ENCODE data around the gene CTDSPL. TPM values are rescaled to one million over a fixed set of nuclear protein-coding genes. Genes with fewer than 3 reads are reported as not detected.

CTDSPL gene
- total and polyA plus RNA-seq, 5 donors from 2014 or later, result 0.08 to 1.7 TPM; not detected in 3

DNA sequence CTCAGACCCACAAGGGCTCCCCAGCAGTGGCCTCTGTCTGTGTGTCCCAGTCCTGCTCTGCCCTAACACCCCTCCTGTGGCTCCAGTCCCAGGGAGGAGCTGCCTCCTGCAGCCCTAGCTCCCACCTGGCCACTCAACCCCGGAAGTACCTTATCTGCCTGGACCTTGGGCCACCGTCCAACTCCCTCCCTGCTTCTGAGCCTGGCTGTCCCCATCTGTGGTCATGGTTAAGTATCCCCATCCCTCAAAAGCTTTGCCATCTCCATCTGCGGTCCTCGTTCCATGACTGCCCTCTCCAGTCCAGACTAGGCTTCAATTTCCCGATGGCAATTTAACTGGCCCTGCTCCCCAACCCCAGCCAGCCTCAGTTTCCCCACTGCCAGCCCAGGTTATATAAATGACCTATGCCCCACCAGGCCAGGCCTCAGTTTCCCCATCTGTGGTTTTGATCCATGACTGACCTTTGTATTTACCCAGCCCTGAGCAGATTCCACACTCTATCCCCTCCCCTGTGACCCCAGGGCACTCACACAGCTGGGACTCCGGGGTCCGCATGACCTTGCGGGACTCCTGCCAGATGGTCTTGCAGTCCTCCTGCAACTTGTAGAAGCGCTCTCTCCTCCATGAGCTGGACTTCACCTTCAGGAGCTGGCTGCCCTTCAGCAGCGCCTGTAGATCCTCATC is 158.1 kb downstream of the CTDSPL start:
- Histone ChIP-seq H3K27me3 (ENCODE audit: control insufficient read depth, insufficient read depth, low read length) (no peaks in the 10 kb centered on the region), H3K27ac (ENCODE audit: insufficient read depth, low read length, poor library complexity, severe bottlenecking) (no peak overlapping the region), H3K4me3 (ENCODE audit: low read depth, low read length) (no peak overlapping the region), H3K9me3 (ENCODE audit: control insufficient read depth in 2 of 2, low read length in 2 of 2) (peaks cover 0 to 10% of the 10 kb centered on the region in 2 experiments), H3K36me3 (ENCODE audit: control insufficient read depth, insufficient read depth, low read length) (peaks cover 47% of the 10 kb centered on the region), H3K4me1 (ENCODE audit: control insufficient read depth, insufficient read depth, low read length, poor library complexity, severe bottlenecking) (peaks cover 25% of the 10 kb centered on the region)
- Mint-ChIP-seq H3K9me3 (peaks cover 0 to 11% (median 0%) of the 10 kb centered on the region in 7 donors), H3K4me3 (peak overlapping the region in 1 of 4 donors; percentile 33), H3K27me3 (no peaks in the 10 kb centered on the region), H3K36me3 (peaks cover 50% of the 10 kb centered on the region), H3K27ac (peak overlapping the region in 2 of 3 donors; percentile 32 to 94), H3K4me1 (peaks cover 0 to 43% (median 8%) of the 10 kb centered on the region in 4 donors)
- ATAC-seq (ENCODE audit: low read depth in 2 of 2) (no peak), DNase-seq (no peak)

DNA sequence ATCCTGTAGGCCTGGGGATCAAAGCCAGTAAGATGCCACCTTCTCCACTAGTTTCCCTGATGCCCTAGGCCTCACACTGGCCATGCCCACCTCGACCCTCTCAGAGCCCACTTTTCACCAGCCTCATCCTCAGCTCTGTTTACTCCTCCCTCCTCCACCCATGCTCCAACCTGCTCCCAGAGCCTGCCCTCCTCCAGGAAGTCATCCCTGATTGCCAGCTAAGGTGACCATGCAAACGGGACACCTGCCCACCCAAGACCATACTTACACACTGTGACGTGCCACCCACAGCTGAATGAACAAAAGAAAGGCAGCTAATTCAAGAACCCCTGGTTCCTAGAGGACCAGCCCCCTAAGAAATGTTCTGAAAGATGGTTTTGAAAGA is 158.7 kb downstream of the CTDSPL start:
- no peak overlapping the region for H3K27ac ChIP-seq (ENCODE audit: insufficient read depth, low read length, poor library complexity, severe bottlenecking)
- no peaks in the 10 kb centered on the region for H3K27me3 ChIP-seq (ENCODE audit: control insufficient read depth, insufficient read depth, low read length)
- H3K9me3 ChIP-seq (ENCODE audit: control insufficient read depth in 2 of 2, low read length in 2 of 2), result peaks cover 0 to 10% of the 10 kb centered on the region in 2 experiments
- peak overlapping the region in 2 of 3 donors; percentile 32 to 94 for H3K27ac Mint-ChIP-seq
- no peak for ATAC-seq (ENCODE audit: low read depth in 2 of 2)
- H3K9me3 Mint-ChIP-seq, result peaks cover 0 to 11% (median 0%) of the 10 kb centered on the region in 7 donors
- no peak for DNase-seq
- H3K4me1 Mint-ChIP-seq, result peaks cover 0 to 49% (median 11%) of the 10 kb centered on the region in 4 donors
- no peaks in the 10 kb centered on the region for H3K27me3 Mint-ChIP-seq
- peaks cover 43% of the 10 kb centered on the region for H3K36me3 ChIP-seq (ENCODE audit: control insufficient read depth, insufficient read depth, low read length)
- peaks cover 27% of the 10 kb centered on the region for H3K4me1 ChIP-seq (ENCODE audit: control insufficient read depth, insufficient read depth, low read length, poor library complexity, severe bottlenecking)
- no peak overlapping the region for H3K4me3 ChIP-seq (ENCODE audit: low read depth, low read length)
- H3K36me3 Mint-ChIP-seq, result peaks cover 45% of the 10 kb centered on the region
- peak overlapping the region in 1 of 4 donors; percentile 33 for H3K4me3 Mint-ChIP-seq

- Histone ChIP-seq H3K27me3 (ENCODE audit: control insufficient read depth, insufficient read depth, low read length) (no peaks in the 10 kb centered on the region), H3K9me3 (ENCODE audit: control insufficient read depth in 2 of 2, low read length in 2 of 2) (peaks cover 0 to 6% of the 10 kb centered on the region in 2 experiments), H3K36me3 (ENCODE audit: control insufficient read depth, insufficient read depth, low read length) (peaks cover 34% of the 10 kb centered on the region), H3K27ac (ENCODE audit: insufficient read depth, low read length, poor library complexity, severe bottlenecking) (no peak overlapping the region), H3K4me1 (ENCODE audit: control insufficient read depth, insufficient read depth, low read length, poor library complexity, severe bottlenecking) (peaks cover 36% of the 10 kb centered on the region), H3K4me3 (ENCODE audit: low read depth, low read length) (no peak overlapping the region)
- no peak for DNase-seq
- H3K27ac Mint-ChIP-seq, result peak overlapping the region in 2 of 3 donors; percentile 85 to 94
- ATAC-seq (ENCODE audit: low read depth in 2 of 2), result no peak
- no peak overlapping the region for H3K4me3 Mint-ChIP-seq
- H3K9me3 Mint-ChIP-seq, result peaks cover 0 to 8% (median 0%) of the 10 kb centered on the region in 7 donors
- peaks cover 0 to 55% (median 16%) of the 10 kb centered on the region in 4 donors for H3K4me1 Mint-ChIP-seq
- H3K36me3 Mint-ChIP-seq, result peaks cover 36% of the 10 kb centered on the region
- H3K27me3 Mint-ChIP-seq, result no peaks in the 10 kb centered on the region
Measured at GRCh38 chr3:38021196-38021595, 159.5 kb downstream of the CTDSPL start.

- H3K4me1 ChIP-seq (ENCODE audit: control insufficient read depth, insufficient read depth, low read length, poor library complexity, severe bottlenecking), result peaks cover 36% of the 10 kb centered on the region
- peaks cover 0 to 55% (median 16%) of the 10 kb centered on the region in 4 donors for H3K4me1 Mint-ChIP-seq
- no peaks in the 10 kb centered on the region for H3K9me3 ChIP-seq (ENCODE audit: control insufficient read depth in 2 of 2, low read length in 2 of 2)
- peak overlapping the region; percentile 26 for H3K27ac ChIP-seq (ENCODE audit: insufficient read depth, low read length, poor library complexity, severe bottlenecking)
- H3K36me3 ChIP-seq (ENCODE audit: control insufficient read depth, insufficient read depth, low read length), result peaks cover 24% of the 10 kb centered on the region
- peak overlapping the region; percentile 76 to 94 (median 85) for H3K27ac Mint-ChIP-seq
- peak overlapping the region in 3 of 4 donors; percentile 16 to 89 (median 41) for H3K4me3 Mint-ChIP-seq
- no peaks in the 10 kb centered on the region for H3K27me3 ChIP-seq (ENCODE audit: control insufficient read depth, insufficient read depth, low read length)
- DNase-seq, result no peak
- peaks cover 0 to 2% (median 0%) of the 10 kb centered on the region in 7 donors for H3K9me3 Mint-ChIP-seq
- ATAC-seq (ENCODE audit: low read depth in 2 of 2), result no peak
- no peaks in the 10 kb centered on the region for H3K27me3 Mint-ChIP-seq
- peaks cover 27% of the 10 kb centered on the region for H3K36me3 Mint-ChIP-seq
- H3K4me3 ChIP-seq (ENCODE audit: low read depth, low read length), result no peak overlapping the region
Measured at GRCh38 chr3:38022301-38022700, 160.6 kb downstream of the CTDSPL start.

- Mint-ChIP-seq H3K27ac (peak overlapping the region; percentile 11 to 94 (median 92)), H3K27me3 (peaks cover 2% of the 10 kb centered on the region), H3K36me3 (peaks cover 21% of the 10 kb centered on the region), H3K4me1 (peaks cover 0 to 61% (median 20%) of the 10 kb centered on the region in 4 donors), H3K4me3 (peak overlapping the region; percentile 88 to 89 (median 89)), H3K9me3 (peaks cover 0 to 2% (median 0%) of the 10 kb centered on the region in 7 donors)
- Histone ChIP-seq H3K9me3 (ENCODE audit: control insufficient read depth in 2 of 2, low read length in 2 of 2) (no peaks in the 10 kb centered on the region), H3K27ac (ENCODE audit: insufficient read depth, low read length, poor library complexity, severe bottlenecking) (peak overlapping the region; percentile 96), H3K4me1 (ENCODE audit: control insufficient read depth, insufficient read depth, low read length, poor library complexity, severe bottlenecking) (peaks cover 36% of the 10 kb centered on the region), H3K36me3 (ENCODE audit: control insufficient read depth, insufficient read depth, low read length) (peaks cover 17% of the 10 kb centered on the region), H3K4me3 (ENCODE audit: low read depth, low read length) (peak overlapping the region; percentile 87), H3K27me3 (ENCODE audit: control insufficient read depth, insufficient read depth, low read length) (no peaks in the 10 kb centered on the region)
- no peak for DNase-seq
- ATAC-seq (ENCODE audit: low read depth in 2 of 2), result no peak
Measured at GRCh38 chr3:38022896-38023709, 161.4 kb downstream of the CTDSPL start.

DNA sequence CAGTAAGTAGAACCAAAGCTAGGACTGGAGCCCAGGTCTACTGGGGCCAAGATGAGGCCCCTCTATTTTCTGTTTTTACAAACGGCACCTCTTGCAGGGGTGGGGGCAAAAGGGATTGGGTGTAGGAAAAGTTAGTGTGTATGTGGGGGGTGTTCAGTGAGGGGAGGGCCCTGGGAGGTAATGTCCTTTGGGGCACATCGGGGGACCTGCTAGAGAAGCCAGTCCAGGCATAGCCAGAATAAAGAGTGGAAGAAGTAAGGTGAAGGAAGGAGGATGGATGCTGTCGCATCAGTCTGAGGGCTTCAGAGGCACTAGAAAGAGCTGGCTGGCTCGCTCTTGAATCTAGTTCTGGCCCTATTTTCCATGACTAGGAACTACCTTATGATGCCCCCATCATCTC is 165.2 kb downstream of the CTDSPL start:
- ATAC-seq (ENCODE audit: low read depth in 2 of 2) (no peak), DNase-seq (no peak)
- no peak overlapping the region for H3K4me3 ChIP-seq (ENCODE audit: low read depth, low read length)
- H3K4me1 Mint-ChIP-seq, result peaks cover 0 to 71% (median 31%) of the 10 kb centered on the region in 4 donors
- peaks cover 16% of the 10 kb centered on the region for H3K27me3 Mint-ChIP-seq
- H3K9me3 Mint-ChIP-seq, result no peaks in the 10 kb centered on the region
- no peaks in the 10 kb centered on the region for H3K36me3 Mint-ChIP-seq
- H3K27ac ChIP-seq (ENCODE audit: insufficient read depth, low read length, poor library complexity, severe bottlenecking), result no peak overlapping the region
- no peaks in the 10 kb centered on the region for H3K36me3 ChIP-seq (ENCODE audit: control insufficient read depth, insufficient read depth, low read length)
- H3K4me3 Mint-ChIP-seq, result peak overlapping the region in 3 of 4 donors; percentile 24 to 82 (median 66)
- H3K27me3 ChIP-seq (ENCODE audit: control insufficient read depth, insufficient read depth, low read length), result no peaks in the 10 kb centered on the region
- peak overlapping the region in 2 of 3 donors; percentile 59 to 60 for H3K27ac Mint-ChIP-seq
- H3K4me1 ChIP-seq (ENCODE audit: control insufficient read depth, insufficient read depth, low read length, poor library complexity, severe bottlenecking), result peaks cover 61% of the 10 kb centered on the region
- no peaks in the 10 kb centered on the region for H3K9me3 ChIP-seq (ENCODE audit: control insufficient read depth in 2 of 2, low read length in 2 of 2)

- peaks cover 16% of the 10 kb centered on the region for H3K27me3 Mint-ChIP-seq
- Histone ChIP-seq H3K9me3 (ENCODE audit: control insufficient read depth in 2 of 2, low read length in 2 of 2) (no peaks in the 10 kb centered on the region), H3K4me3 (ENCODE audit: low read depth, low read length) (no peak overlapping the region), H3K27ac (ENCODE audit: insufficient read depth, low read length, poor library complexity, severe bottlenecking) (no peak overlapping the region), H3K4me1 (ENCODE audit: control insufficient read depth, insufficient read depth, low read length, poor library complexity, severe bottlenecking) (peaks cover 56% of the 10 kb centered on the region), H3K36me3 (ENCODE audit: control insufficient read depth, insufficient read depth, low read length) (no peaks in the 10 kb centered on the region), H3K27me3 (ENCODE audit: control insufficient read depth, insufficient read depth, low read length) (no peaks in the 10 kb centered on the region)
- no peaks in the 10 kb centered on the region for H3K9me3 Mint-ChIP-seq
- DNase-seq, result no peak
- ATAC-seq (ENCODE audit: low read depth in 2 of 2), result no peak
- H3K4me1 Mint-ChIP-seq, result peaks cover 0 to 67% (median 33%) of the 10 kb centered on the region in 4 donors
- H3K27ac Mint-ChIP-seq, result peak overlapping the region in 2 of 3 donors; percentile 25 to 76
- H3K36me3 Mint-ChIP-seq, result no peaks in the 10 kb centered on the region
- H3K4me3 Mint-ChIP-seq, result peak overlapping the region; percentile 73 to 86 (median 82)
Measured at GRCh38 chr3:38027466-38028465, 166.1 kb downstream of the CTDSPL start.
